SK-N-SH treated with all-trans-retinoic acid at 6 μM for 48 hours (cell line): ENCODE data around the gene ADAMTS4.

Experiments
- ATAC-seq: fragments of 200-7000 bp; cut with Tn5 transposase; 3 replicates; pipeline ENCODE4 v1.9.1; 2020; ENCODE audit warnings: mild to moderate bottlenecking, moderate library complexity
- ARNTL ChIP-seq: fragments of 450-650 bp; formaldehyde crosslinking; IDR thresholded peaks from 2 replicates; pipeline ENCODE4 v1.5.0; 2020; ENCODE audit warnings: low read depth, mild to moderate bottlenecking, moderate library complexity, borderline replicate concordance
- BACH2 ChIP-seq: fragments of 250-450 bp; sonication (Bioruptor Pico); IDR thresholded peaks from 2 replicates; pipeline ENCODE4 v1.9.0; 2021; ENCODE audit warnings: mild to moderate bottlenecking, borderline replicate concordance
- CSDC2 ChIP-seq: fragments of 250-450 bp; sonication (Bioruptor Pico); IDR thresholded peaks from 2 replicates; pipeline ENCODE4 v1.5.0; 2020; ENCODE audit warnings: mild to moderate bottlenecking, moderate library complexity
- ESRRG ChIP-seq: fragments of 250-450 bp; sonication (Bioruptor Pico); IDR thresholded peaks from 2 replicates; pipeline ENCODE4 v1.6.1; 2021; ENCODE audit warnings: mild to moderate bottlenecking
- ISL1 ChIP-seq: fragments of 250-450 bp; sonication (Bioruptor Pico); IDR thresholded peaks from 2 replicates; pipeline ENCODE4 v2.1.2; 2022; ENCODE audit warnings: mild to moderate bottlenecking, moderate library complexity
- OSR1 ChIP-seq: fragments of 250-450 bp; sonication (Bioruptor Pico); IDR thresholded peaks from 2 replicates; pipeline ENCODE4 v1.8.0; 2022; ENCODE audit warnings: moderate library complexity, mild to moderate bottlenecking, inconsistent platforms
- PPARA ChIP-seq: fragments of 250-450 bp; sonication (Bioruptor Pico); IDR thresholded peaks from 2 replicates; pipeline ENCODE4 v1.5.0; 2020; ENCODE audit warnings: mild to moderate bottlenecking, borderline replicate concordance
- RARB ChIP-seq: fragments of 250-450 bp; sonication (Bioruptor Pico); IDR thresholded peaks from 2 replicates; pipeline ENCODE4 v1.8.0; 2021; ENCODE audit warnings: mild to moderate bottlenecking, moderate library complexity
- SNAI2 ChIP-seq: fragments of 250-450 bp; sonication (Bioruptor Pico); IDR thresholded peaks from 2 replicates; pipeline ENCODE4 v1.5.0; 2020; ENCODE audit warnings: mild to moderate bottlenecking, moderate library complexity
- TCF4 ChIP-seq: fragments of 250-450 bp; sonication (Bioruptor Pico); IDR thresholded peaks from 2 replicates; pipeline ENCODE4 v1.8.0; 2021; ENCODE audit warnings: mild to moderate bottlenecking, moderate library complexity, borderline replicate concordance
- TOX ChIP-seq: fragments of 250-450 bp; sonication (Bioruptor Pico); IDR thresholded peaks from 2 replicates; pipeline ENCODE4 v1.8.0; 2021; ENCODE audit warnings: mild to moderate bottlenecking, moderate library complexity, borderline replicate concordance
- ZC3H10 ChIP-seq: fragments of 250-450 bp; sonication (Bioruptor Pico); IDR thresholded peaks from 2 replicates; pipeline ENCODE4 v1.5.1; 2021; ENCODE audit warnings: mild to moderate bottlenecking, moderate library complexity
- ZFP3 ChIP-seq: fragments of 250-450 bp; sonication (Bioruptor Pico); IDR thresholded peaks from 2 replicates; pipeline ENCODE4 v1.5.0; 2020; ENCODE audit warnings: mild to moderate bottlenecking, moderate library complexity
- ZFP30 ChIP-seq: fragments of 450-650 bp; formaldehyde crosslinking; IDR thresholded peaks from 2 replicates; pipeline ENCODE4 v1.5.0; 2022; ENCODE audit warnings: mild to moderate bottlenecking, moderate library complexity
- ZNF565 ChIP-seq: fragments of 450-650 bp; formaldehyde crosslinking; conservative IDR thresholded peaks from 2 replicates; pipeline ENCODE4 v1.5.0; 2020; ENCODE audit warnings: low read depth, mild to moderate bottlenecking, moderate library complexity
- ZNF8 ChIP-seq: fragments of 450-650 bp; formaldehyde crosslinking; IDR thresholded peaks from 2 replicates; pipeline ENCODE4 v1.5.0; 2020; ENCODE audit warnings: mild to moderate bottlenecking, moderate library complexity
- TF ChIP-seq, protein P1 (sequence below): fragments of 250-450 bp; sonication (Bioruptor Pico); IDR thresholded peaks from 2 replicates; pipeline ENCODE4 v1.5.1; 2021; ENCODE audit warnings: mild to moderate bottlenecking, moderate library complexity
- TF ChIP-seq, protein P2 (sequence below): fragments of 250-450 bp; sonication (Bioruptor Pico); IDR thresholded peaks from 2 replicates; pipeline ENCODE4 v1.5.0; 2020; ENCODE audit warnings: mild to moderate bottlenecking, moderate library complexity
- TF ChIP-seq, protein P3 (sequence below): fragments of 250-450 bp; sonication (Bioruptor Pico); IDR thresholded peaks from 2 replicates; pipeline ENCODE4 v1.8.0; 2020; ENCODE audit warnings: mild to moderate bottlenecking, moderate library complexity, borderline replicate concordance
- TF ChIP-seq, protein P4 (sequence below): fragments of 250-450 bp; sonication (Bioruptor Pico); IDR thresholded peaks from 2 replicates; pipeline ENCODE4 v1.5.1; 2020; ENCODE audit warnings: low read depth, mild to moderate bottlenecking, moderate library complexity
- TF ChIP-seq, protein P5 (sequence below): fragments of 250-450 bp; sonication (Bioruptor Pico); IDR thresholded peaks from 2 replicates; pipeline ENCODE4 v1.8.0; 2021; ENCODE audit warnings: low read depth, mild to moderate bottlenecking, moderate library complexity, borderline replicate concordance

The ADAMTS4 gene

DNA sequence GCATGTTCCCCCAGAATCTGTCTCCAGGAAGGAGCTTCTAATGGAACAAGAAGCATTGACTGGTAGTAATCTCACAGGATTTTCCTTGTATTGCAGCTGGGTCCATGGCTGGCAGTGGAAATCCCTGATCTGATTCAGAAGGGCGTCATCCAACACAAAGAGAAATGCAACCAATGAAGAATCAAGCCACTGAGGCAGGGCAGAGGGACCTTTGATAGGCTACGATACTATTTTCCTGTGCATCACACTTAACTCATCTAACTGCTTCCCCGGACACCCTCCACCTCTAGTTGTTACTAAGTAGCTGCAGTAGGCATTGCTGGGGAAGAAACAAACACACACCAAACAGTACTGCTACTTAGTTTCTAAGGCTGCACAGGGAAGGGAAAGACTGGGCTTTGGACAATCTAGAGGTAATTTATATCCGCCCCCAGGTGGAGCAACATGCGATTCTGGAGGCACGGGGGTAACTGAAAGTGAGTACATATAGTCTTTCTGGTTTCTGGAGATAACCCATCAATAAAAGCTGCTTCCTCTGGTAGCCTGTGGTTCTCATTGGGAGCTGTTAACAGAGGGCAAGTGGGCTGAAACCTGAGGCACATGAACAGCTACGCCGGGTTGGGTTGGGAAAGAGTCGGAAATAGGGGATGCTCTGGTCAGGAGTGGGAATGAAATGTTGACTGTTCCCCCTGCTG, 40.4 kb downstream of the ADAMTS4 start:
- no peak for TF ChIP-seq ISL1 (CRISPR knock-in tag)
- TF ChIP-seq CSDC2 (CRISPR knock-in tag), result no peak
- no peak for TF ChIP-seq TOX
- no peak for TF ChIP-seq RARB (CRISPR knock-in tag)
- no peak for TF ChIP-seq OSR1 (CRISPR knock-in tag)
- TF ChIP-seq ZNF565, result no peak
- TF ChIP-seq ZNF8 (CRISPR knock-in tag), result no peak
- TF ChIP-seq, protein P1, sequence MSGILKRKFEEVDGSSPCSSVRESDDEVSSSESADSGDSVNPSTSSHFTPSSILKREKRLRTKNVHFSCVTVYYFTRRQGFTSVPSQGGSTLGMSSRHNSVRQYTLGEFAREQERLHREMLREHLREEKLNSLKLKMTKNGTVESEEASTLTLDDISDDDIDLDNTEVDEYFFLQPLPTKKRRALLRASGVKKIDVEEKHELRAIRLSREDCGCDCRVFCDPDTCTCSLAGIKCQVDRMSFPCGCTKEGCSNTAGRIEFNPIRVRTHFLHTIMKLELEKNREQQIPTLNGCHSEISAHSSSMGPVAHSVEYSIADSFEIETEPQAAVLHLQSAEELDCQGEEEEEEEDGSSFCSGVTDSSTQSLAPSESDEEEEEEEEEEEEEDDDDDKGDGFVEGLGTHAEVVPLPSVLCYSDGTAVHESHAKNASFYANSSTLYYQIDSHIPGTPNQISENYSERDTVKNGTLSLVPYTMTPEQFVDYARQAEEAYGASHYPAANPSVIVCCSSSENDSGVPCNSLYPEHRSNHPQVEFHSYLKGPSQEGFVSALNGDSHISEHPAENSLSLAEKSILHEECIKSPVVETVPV (CRISPR knock-in tag), result no peak
- no peak for TF ChIP-seq ZFP30 (CRISPR knock-in tag)
- TF ChIP-seq ZC3H10, result no peak
- TF ChIP-seq ARNTL (CRISPR knock-in tag), result no peak
- TF ChIP-seq, protein P2, sequence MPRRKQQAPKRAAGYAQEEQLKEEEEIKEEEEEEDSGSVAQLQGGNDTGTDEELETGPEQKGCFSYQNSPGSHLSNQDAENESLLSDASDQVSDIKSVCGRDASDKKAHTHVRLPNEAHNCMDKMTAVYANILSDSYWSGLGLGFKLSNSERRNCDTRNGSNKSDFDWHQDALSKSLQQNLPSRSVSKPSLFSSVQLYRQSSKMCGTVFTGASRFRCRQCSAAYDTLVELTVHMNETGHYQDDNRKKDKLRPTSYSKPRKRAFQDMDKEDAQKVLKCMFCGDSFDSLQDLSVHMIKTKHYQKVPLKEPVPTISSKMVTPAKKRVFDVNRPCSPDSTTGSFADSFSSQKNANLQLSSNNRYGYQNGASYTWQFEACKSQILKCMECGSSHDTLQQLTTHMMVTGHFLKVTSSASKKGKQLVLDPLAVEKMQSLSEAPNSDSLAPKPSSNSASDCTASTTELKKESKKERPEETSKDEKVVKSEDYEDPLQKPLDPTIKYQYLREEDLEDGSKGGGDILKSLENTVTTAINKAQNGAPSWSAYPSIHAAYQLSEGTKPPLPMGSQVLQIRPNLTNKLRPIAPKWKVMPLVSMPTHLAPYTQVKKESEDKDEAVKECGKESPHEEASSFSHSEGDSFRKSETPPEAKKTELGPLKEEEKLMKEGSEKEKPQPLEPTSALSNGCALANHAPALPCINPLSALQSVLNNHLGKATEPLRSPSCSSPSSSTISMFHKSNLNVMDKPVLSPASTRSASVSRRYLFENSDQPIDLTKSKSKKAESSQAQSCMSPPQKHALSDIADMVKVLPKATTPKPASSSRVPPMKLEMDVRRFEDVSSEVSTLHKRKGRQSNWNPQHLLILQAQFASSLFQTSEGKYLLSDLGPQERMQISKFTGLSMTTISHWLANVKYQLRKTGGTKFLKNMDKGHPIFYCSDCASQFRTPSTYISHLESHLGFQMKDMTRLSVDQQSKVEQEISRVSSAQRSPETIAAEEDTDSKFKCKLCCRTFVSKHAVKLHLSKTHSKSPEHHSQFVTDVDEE (CRISPR knock-in tag), result no peak
- no peak for TF ChIP-seq PPARA (CRISPR knock-in tag)
- TF ChIP-seq TCF4, result no peak
- no peak for TF ChIP-seq BACH2 (CRISPR knock-in tag)
- TF ChIP-seq, protein P3, sequence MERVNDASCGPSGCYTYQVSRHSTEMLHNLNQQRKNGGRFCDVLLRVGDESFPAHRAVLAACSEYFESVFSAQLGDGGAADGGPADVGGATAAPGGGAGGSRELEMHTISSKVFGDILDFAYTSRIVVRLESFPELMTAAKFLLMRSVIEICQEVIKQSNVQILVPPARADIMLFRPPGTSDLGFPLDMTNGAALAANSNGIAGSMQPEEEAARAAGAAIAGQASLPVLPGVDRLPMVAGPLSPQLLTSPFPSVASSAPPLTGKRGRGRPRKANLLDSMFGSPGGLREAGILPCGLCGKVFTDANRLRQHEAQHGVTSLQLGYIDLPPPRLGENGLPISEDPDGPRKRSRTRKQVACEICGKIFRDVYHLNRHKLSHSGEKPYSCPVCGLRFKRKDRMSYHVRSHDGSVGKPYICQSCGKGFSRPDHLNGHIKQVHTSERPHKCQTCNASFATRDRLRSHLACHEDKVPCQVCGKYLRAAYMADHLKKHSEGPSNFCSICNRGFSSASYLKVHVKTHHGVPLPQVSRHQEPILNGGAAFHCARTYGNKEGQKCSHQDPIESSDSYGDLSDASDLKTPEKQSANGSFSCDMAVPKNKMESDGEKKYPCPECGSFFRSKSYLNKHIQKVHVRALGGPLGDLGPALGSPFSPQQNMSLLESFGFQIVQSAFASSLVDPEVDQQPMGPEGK (CRISPR knock-in tag), result no peak
- TF ChIP-seq, protein P4, sequence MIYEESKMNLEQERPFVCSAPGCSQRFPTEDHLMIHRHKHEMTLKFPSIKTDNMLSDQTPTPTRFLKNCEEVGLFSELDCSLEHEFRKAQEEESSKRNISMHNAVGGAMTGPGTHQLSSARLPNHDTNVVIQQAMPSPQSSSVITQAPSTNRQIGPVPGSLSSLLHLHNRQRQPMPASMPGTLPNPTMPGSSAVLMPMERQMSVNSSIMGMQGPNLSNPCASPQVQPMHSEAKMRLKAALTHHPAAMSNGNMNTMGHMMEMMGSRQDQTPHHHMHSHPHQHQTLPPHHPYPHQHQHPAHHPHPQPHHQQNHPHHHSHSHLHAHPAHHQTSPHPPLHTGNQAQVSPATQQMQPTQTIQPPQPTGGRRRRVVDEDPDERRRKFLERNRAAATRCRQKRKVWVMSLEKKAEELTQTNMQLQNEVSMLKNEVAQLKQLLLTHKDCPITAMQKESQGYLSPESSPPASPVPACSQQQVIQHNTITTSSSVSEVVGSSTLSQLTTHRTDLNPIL (CRISPR knock-in tag), result no peak
- TF ChIP-seq, protein P5, sequence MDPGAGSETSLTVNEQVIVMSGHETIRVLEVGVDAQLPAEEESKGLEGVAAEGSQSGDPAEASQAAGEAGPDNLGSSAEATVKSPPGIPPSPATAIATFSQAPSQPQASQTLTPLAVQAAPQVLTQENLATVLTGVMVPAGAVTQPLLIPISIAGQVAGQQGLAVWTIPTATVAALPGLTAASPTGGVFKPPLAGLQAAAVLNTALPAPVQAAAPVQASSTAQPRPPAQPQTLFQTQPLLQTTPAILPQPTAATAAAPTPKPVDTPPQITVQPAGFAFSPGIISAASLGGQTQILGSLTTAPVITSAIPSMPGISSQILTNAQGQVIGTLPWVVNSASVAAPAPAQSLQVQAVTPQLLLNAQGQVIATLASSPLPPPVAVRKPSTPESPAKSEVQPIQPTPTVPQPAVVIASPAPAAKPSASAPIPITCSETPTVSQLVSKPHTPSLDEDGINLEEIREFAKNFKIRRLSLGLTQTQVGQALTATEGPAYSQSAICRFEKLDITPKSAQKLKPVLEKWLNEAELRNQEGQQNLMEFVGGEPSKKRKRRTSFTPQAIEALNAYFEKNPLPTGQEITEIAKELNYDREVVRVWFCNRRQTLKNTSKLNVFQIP, result no peak
- no peak for ATAC-seq

DNA sequence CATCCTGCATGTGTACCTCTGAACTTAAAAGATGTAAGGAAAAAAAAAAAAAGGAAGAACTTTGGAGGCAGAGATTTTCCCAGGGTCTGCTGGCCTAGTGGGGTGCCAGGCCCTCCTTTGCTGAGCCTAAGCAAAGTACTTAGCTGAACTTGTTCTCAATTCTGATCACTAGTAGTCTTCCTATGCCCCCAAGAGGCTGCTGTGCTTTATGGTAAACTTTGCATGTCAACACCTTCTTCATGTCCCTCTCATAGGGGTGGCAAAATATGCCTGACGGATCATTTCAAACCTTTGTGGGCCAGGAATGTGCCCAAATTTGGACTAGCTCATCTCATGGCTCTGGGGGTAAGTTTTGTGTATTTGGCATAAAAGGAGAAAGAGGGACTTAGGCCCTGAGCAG, 41.0 kb downstream of the ADAMTS4 start:
- no peak for ATAC-seq
- no peak for TF ChIP-seq ARNTL (CRISPR knock-in tag)
- TF ChIP-seq TOX, result no peak
- TF ChIP-seq RARB (CRISPR knock-in tag), result no peak
- TF ChIP-seq, protein P2 (CRISPR knock-in tag), result no peak
- TF ChIP-seq ZFP3 (CRISPR knock-in tag), result no peak
- no peak for TF ChIP-seq ZC3H10
- TF ChIP-seq SNAI2, result no peak
- TF ChIP-seq PPARA (CRISPR knock-in tag), result no peak
- TF ChIP-seq ESRRG (CRISPR knock-in tag), result no peak
- no peak for TF ChIP-seq OSR1 (CRISPR knock-in tag)
- TF ChIP-seq ZNF565, result no peak
- TF ChIP-seq, protein P5, result no peak
